ENCODE data around the gene ABCC4. TPM values are rescaled to one million over a fixed set of nuclear protein-coding genes. Genes with fewer than 3 reads are reported as not detected.

ABCC4 gene
- total RNA-seq, 1 experiment from 2014 or later, result 26.3 TPM

DNA sequence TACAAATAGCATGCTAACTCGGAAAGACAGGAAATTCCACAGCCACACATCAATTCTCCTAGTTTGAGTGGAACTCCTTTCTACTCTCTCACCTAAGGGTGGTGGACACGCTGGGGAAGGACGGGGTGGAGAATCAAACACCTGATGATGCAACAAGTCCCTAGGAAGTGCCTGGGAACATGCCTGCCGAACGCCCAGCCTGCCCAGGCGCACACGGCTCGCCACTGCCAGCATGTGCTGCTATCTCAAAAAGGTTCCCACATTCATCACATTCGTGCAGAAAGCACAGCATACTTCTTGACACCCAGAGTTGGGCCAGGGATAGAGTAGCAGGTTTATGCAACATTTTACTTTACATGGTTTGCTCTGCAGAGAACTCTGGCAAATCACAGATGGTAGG is 164.6 kb downstream of the ABCC4 start (continued):
- TF ChIP-seq POLR2A (IDR thresholded peaks at IDR 0.05; ENCODE audit: borderline replicate concordance, extremely low read depth, insufficient read depth, insufficient read length) (no peak), EZH2 (IDR thresholded peaks at IDR 0.05) (no peak)
- TF ChIP-seq, protein P1, sequence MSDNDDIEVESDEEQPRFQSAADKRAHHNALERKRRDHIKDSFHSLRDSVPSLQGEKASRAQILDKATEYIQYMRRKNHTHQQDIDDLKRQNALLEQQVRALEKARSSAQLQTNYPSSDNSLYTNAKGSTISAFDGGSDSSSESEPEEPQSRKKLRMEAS (IDR thresholded peaks at IDR 0.05), result no peak

DNA sequence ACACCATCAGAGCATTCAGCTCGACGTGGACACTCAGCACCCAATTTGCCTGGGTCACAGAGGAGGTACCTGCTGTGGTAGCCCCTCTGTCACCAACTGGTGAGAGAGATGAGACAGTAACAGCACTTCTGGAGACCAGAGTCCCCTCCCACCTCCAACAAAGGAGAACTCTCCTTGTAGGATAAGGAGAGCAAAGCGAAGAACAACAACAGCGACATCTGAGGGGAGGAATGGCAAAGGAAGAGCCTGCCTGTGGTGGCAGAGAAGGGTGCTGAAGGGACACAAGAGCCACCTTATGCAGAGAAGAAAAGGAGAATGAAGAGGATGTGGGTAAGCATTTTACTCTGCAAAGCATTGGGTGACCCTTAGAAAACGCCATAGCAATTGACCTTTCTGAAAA is 167.8 kb downstream of the ABCC4 start:
- RAD21 ChIA-PET (ENCODE audit: low non-redundant PET in 1 of 2, low total read pairs in 2 of 2, uncharacterized antibody in 2 of 2, unreplicated experiment in 2 of 2), result no interaction called here
- Histone ChIP-seq H2AFZ (ENCODE audit: low read depth, low read length, poor library complexity, severe bottlenecking) (no peak overlapping the region), H3K4me1 (ENCODE audit: control insufficient read depth in 1 of 2, insufficient read depth in 2 of 2, low read length in 2 of 2) (no peaks in the 10 kb centered on the region), H3K27ac (ENCODE audit: low read depth, low read length) (no peak overlapping the region), H4K20me1 (ENCODE audit: insufficient read depth) (no peaks in the 10 kb centered on the region), H3K9me3 (ENCODE audit: control insufficient read depth in 1 of 2, insufficient read depth in 1 of 2, low read depth in 1 of 2, low read length in 2 of 2) (no peaks in the 10 kb centered on the region), H3K79me2 (ENCODE audit: insufficient read depth, low read length) (no peaks in the 10 kb centered on the region), H3K9ac (ENCODE audit: low read length) (no peak overlapping the region), H3K27me3 (ENCODE audit: insufficient read depth, low read length) (no peaks in the 10 kb centered on the region), H3K36me3 (ENCODE audit: control insufficient read depth in 1 of 2, insufficient read depth in 2 of 2, low read length in 2 of 2) (no peaks in the 10 kb centered on the region), H3K4me2 (ENCODE audit: low read length) (no peak overlapping the region), H3K9me2 (ENCODE audit: insufficient read depth) (no peaks in the 10 kb centered on the region), H3K4me3 (replicated peaks in 1 of 2; ENCODE audit: low read depth in 1 of 2, low read length in 2 of 2) (no peak overlapping the region)
- no peak for DNase-seq (ENCODE audit: low read depth, low spot score)
- no peak for ATAC-seq
- intact Hi-C loops (cut with micrococcal nuclease), result no loop called here
- BruUV-seq (replicated peaks), result no TSS peak
- CTCF ChIA-PET, result no interaction called here
- TF ChIP-seq, protein P1 (IDR thresholded peaks at IDR 0.05), result no peak
- TF ChIP-seq SP1 (IDR thresholded peaks at IDR 0.05; ENCODE audit: low read depth), result no peak
- no peak for TF ChIP-seq ZNF274 (IDR thresholded peaks at IDR 0.05; ENCODE audit: low read depth, low read length)
- TF ChIP-seq ELF1 (IDR thresholded peaks at IDR 0.05; ENCODE audit: borderline replicate concordance, low read depth), result no peak
- TF ChIP-seq FOSL1 (IDR thresholded peaks at IDR 0.05; ENCODE audit: low read depth), result no peak
- no peak for TF ChIP-seq TCF7L2 (IDR thresholded peaks at IDR 0.05; ENCODE audit: borderline replicate concordance, extremely low read depth, insufficient read depth, insufficient read length)
- TF ChIP-seq EZH2 (IDR thresholded peaks at IDR 0.05), result no peak
- no peak for TF ChIP-seq ATF3 (IDR thresholded peaks at IDR 0.05)
- TF ChIP-seq ZFX (IDR thresholded peaks at IDR 0.05), result no peak
- TF ChIP-seq SIN3A (IDR thresholded peaks at IDR 0.05; ENCODE audit: low read depth), result no peak
- no peak for TF ChIP-seq SRF (IDR thresholded peaks at IDR 0.05; ENCODE audit: low read depth)
- no peak for TF ChIP-seq REST (IDR thresholded peaks at IDR 0.05; ENCODE audit: low read depth)
- no peak for TF ChIP-seq POLR2A (IDR thresholded peaks at IDR 0.05; ENCODE audit: borderline replicate concordance, extremely low read depth, insufficient read depth, insufficient read length)
- no peak for TF ChIP-seq EZH2phosphoT487 (IDR thresholded peaks at IDR 0.05; ENCODE audit: borderline replicate concordance)
- TF ChIP-seq CBX3 (IDR thresholded peaks at IDR 0.05; ENCODE audit: low read depth), result no peak
- TF ChIP-seq CEBPB (IDR thresholded peaks at IDR 0.05; ENCODE audit: low read depth), result no peak
- TF ChIP-seq EGR1 (IDR thresholded peaks at IDR 0.05; ENCODE audit: low read depth), result no peak
- TF ChIP-seq RAD21 (IDR thresholded peaks at IDR 0.05; ENCODE audit: low read depth), result no peak
- no peak for TF ChIP-seq ZBTB33 (IDR thresholded peaks at IDR 0.05; ENCODE audit: extremely low read depth, insufficient replicate concordance, low read length)
- POLR2A ChIA-PET, result no interaction called here
